NCI-H524 treated with DMSO at 0.1 percent for 48 hours (cell line): ENCODE results near the gene ZFYVE16.
"Not testable (repeated sequence)": the region's sequence is repeated elsewhere in the genome, so short reads cannot be mapped to it uniquely, and the experiment has no call there.

Source experiments
- DNase-seq: peaks from one replicate; lab custom pipeline; 2025; lab: John Stamatoyannopoulos, UW

ZFYVE16 gene

GRCh38 chr5:80409367-80409966 is 1.6 kb downstream of the ZFYVE16 start:
- no peak for DNase-seq

GRCh38 chr5:80411589-80412219 is 3.8 kb downstream of the ZFYVE16 start:
- DNase-seq, result no peak

- no peak for DNase-seq
Observed at GRCh38 chr5:80414113-80414512, 6.2 kb downstream of the ZFYVE16 start.

GRCh38 chr5:80417973-80418372 is 10.1 kb downstream of the ZFYVE16 start:
- no peak for DNase-seq

GRCh38 chr5:80424365-80424764 is 16.5 kb downstream of the ZFYVE16 start:
- DNase-seq, result not testable (repeated sequence)

GRCh38 chr5:80435476-80435875 is 27.6 kb downstream of the ZFYVE16 start:
- DNase-seq, result no peak

GRCh38 chr5:80437326-80437725 is 29.5 kb downstream of the ZFYVE16 start:
- no peak for DNase-seq

- DNase-seq, result no peak
Observed at GRCh38 chr5:80438739-80439138, 30.9 kb downstream of the ZFYVE16 start.

- DNase-seq, result no peak
Observed at GRCh38 chr5:80439213-80439612, 31.3 kb downstream of the ZFYVE16 start.

- no peak for DNase-seq
Observed at GRCh38 chr5:80442742-80443141, 34.9 kb downstream of the ZFYVE16 start.

GRCh38 chr5:80453366-80453765 is 45.5 kb downstream of the ZFYVE16 start:
- no peak for DNase-seq

- no peak for DNase-seq
Observed at GRCh38 chr5:80463269-80463668, 55.4 kb downstream of the ZFYVE16 start.

- DNase-seq, result no peak
Observed at GRCh38 chr5:80466669-80467485, 59.0 kb downstream of the ZFYVE16 start.

GRCh38 chr5:80468131-80468530 is 60.3 kb downstream of the ZFYVE16 start:
- DNase-seq, result no peak

- not testable (repeated sequence) for DNase-seq
Observed at GRCh38 chr5:80470631-80471030, 62.8 kb downstream of the ZFYVE16 start.

- no peak for DNase-seq
Observed at GRCh38 chr5:80474929-80475328, 67.1 kb downstream of the ZFYVE16 start.

GRCh38 chr5:80479713-80480112 is 71.8 kb downstream of the ZFYVE16 start:
- DNase-seq, result no peak

- DNase-seq, result no peak
Observed at GRCh38 chr5:80480354-80480753, 72.5 kb downstream of the ZFYVE16 start.

GRCh38 chr5:80481019-80481893 is 73.4 kb downstream of the ZFYVE16 start:
- DNase-seq, result no peak

- DNase-seq, result no peak
Observed at GRCh38 chr5:80482578-80482977, 74.7 kb downstream of the ZFYVE16 start.

GRCh38 chr5:80483636-80484232 is 75.9 kb downstream of the ZFYVE16 start:
- DNase-seq, result no peak

GRCh38 chr5:80487444-80487828 is 79.6 kb downstream of the ZFYVE16 start:
- no peak for DNase-seq
